ENCODE data around the gene CHST15. TPM values are rescaled to one million over a fixed set of nuclear protein-coding genes. Genes with fewer than 3 reads are reported as not detected.

CHST15 gene
- total RNA-seq, 6 experiments from 2014 or later: 0.88 to 8.7 (median 1.1) TPM

GRCh38 chr10:124117833-124118232 is 24.4 kb upstream of the CHST15 start:
- no peaks in the 10 kb centered on the region; the same call in 1 of the 2 replicates for H3K9me3 Mint-ChIP-seq
- H3K4me3 Mint-ChIP-seq: no peak overlapping the region
- H3K4me1 Mint-ChIP-seq (ENCODE audit: low read depth): 0 out of 2 replicates have a peak, but pooled peaks cover 3% of the 10 kb centered on the region
- peaks cover 30% of the 10 kb centered on the region for H3K27me3 Mint-ChIP-seq (ENCODE audit: insufficient read depth)
- no peaks in the 10 kb centered on the region for H3K36me3 Mint-ChIP-seq (ENCODE audit: low read depth)
- no peak for DNase-seq
- no peak for TF ChIP-seq CTCF (IDR thresholded peaks at IDR 0.05)
- no peak overlapping the region for H3K27ac Mint-ChIP-seq

GRCh38 chr10:124117511-124117785 is 24.1 kb upstream of the CHST15 start:
- no peak for TF ChIP-seq CTCF (IDR thresholded peaks at IDR 0.05)
- no peak for DNase-seq
- Mint-ChIP-seq H3K4me3 (no peak overlapping the region), H3K27me3 (ENCODE audit: insufficient read depth) (peaks cover 31% of the 10 kb centered on the region), H3K9me3 (no peaks in the 10 kb centered on the region; the same call in 1 of the 2 replicates), H3K36me3 (ENCODE audit: low read depth) (no peaks in the 10 kb centered on the region), H3K4me1 (ENCODE audit: low read depth) (no peaks in the 10 kb centered on the region), H3K27ac (no peak overlapping the region)

- H3K4me1 Mint-ChIP-seq (ENCODE audit: low read depth): no peaks in the 10 kb centered on the region
- H3K36me3 Mint-ChIP-seq (ENCODE audit: low read depth): no peaks in the 10 kb centered on the region
- peaks cover 32% of the 10 kb centered on the region for H3K27me3 Mint-ChIP-seq (ENCODE audit: insufficient read depth)
- no peak overlapping the region for H3K4me3 Mint-ChIP-seq
- no peak for DNase-seq
- H3K27ac Mint-ChIP-seq: no peak overlapping the region
- H3K9me3 Mint-ChIP-seq: no peaks in the 10 kb centered on the region; the same call in 1 of the 2 replicates
- no peak for TF ChIP-seq CTCF (IDR thresholded peaks at IDR 0.05)
Observed at GRCh38 chr10:124116771-124117510, 23.5 kb upstream of the CHST15 start.

GRCh38 chr10:124114696-124115095 is 21.3 kb upstream of the CHST15 start:
- Mint-ChIP-seq H3K9me3 (no peaks in the 10 kb centered on the region; the same call in 1 of the 2 replicates), H3K27me3 (ENCODE audit: insufficient read depth) (peaks cover 40% of the 10 kb centered on the region), H3K36me3 (ENCODE audit: low read depth) (no peaks in the 10 kb centered on the region), H3K4me3 (no peak overlapping the region), H3K27ac (no peak overlapping the region), H3K4me1 (ENCODE audit: low read depth) (no peaks in the 10 kb centered on the region)
- no peak for TF ChIP-seq CTCF (IDR thresholded peaks at IDR 0.05)
- DNase-seq: no peak

GRCh38 chr10:124112891-124113580 is 19.6 kb upstream of the CHST15 start:
- H3K27me3 Mint-ChIP-seq (ENCODE audit: insufficient read depth): peaks cover 37% of the 10 kb centered on the region
- H3K36me3 Mint-ChIP-seq (ENCODE audit: low read depth): no peaks in the 10 kb centered on the region
- H3K27ac Mint-ChIP-seq: no peak overlapping the region
- TF ChIP-seq CTCF (IDR thresholded peaks at IDR 0.05): no peak
- DNase-seq: no peak
- H3K9me3 Mint-ChIP-seq: no peaks in the 10 kb centered on the region; the same call in 1 of the 2 replicates
- H3K4me3 Mint-ChIP-seq: no peak overlapping the region
- no peaks in the 10 kb centered on the region for H3K4me1 Mint-ChIP-seq (ENCODE audit: low read depth)

All from HFFc6 (cell line).